SK-N-SH (cell line): ENCODE results near the gene FMNL2. TPM values are rescaled to one million over a fixed set of nuclear protein-coding genes. Genes with fewer than 3 reads are reported as not detected.

Experiments used
- CTCF ChIA-PET: fragments of 300-600, 350-600 bp; formaldehyde crosslinking; extraction: SDS; loops from one replicate; lab custom pipeline; 2021; lab: Yijun Ruan, JAX
- POLR2A ChIA-PET: fragments of 350-600 bp; sonication (Branson Sonifier 250); formaldehyde crosslinking; extraction: SDS; loops from one replicate; lab custom pipeline; 2020; ENCODE audit warnings: antibody characterized with exemption, inconsistent platforms; lab: Yijun Ruan, JAX
- DNase-seq: peaks from one replicate; pipeline ENCODE4 v3.0.0; 2012
- H2AFZ ChIP-seq: fragments of 200-600 bp; sonication (generic); 2 replicates; pipeline ENCODE4 v1.8.1; 2016; ENCODE audit warnings: antibody characterized with exemption, mild to moderate bottlenecking, low read depth
- H3F3A ChIP-seq: fragments of 200-600 bp; sonication (generic); replicated peaks from 2 replicates; pipeline ENCODE3; 2016; ENCODE audit warnings: antibody characterized with exemption, mild to moderate bottlenecking; ENCODE audit not compliant: insufficient read depth
- H3K27ac ChIP-seq, 2 experiments: fragments of 200-500 bp in 1 of 2; fragments of 200-600 bp in 1 of 2; sonication (Bioruptor generic) in 1 of 2; sonication (generic), shearing (Covaris generic) in 1 of 2; 2 replicates each; pipeline versions ENCODE4 v1.5.1 to v1.6.1; 2014 to 2016; ENCODE audit warnings: low read depth in 2 of 2, inconsistent platforms in 1 of 2, low read length in 1 of 2, mild to moderate bottlenecking in 1 of 2, mixed read lengths in 1 of 2
- H3K27me3 ChIP-seq: fragments of 200-600 bp; sonication (generic), shearing (Covaris generic); 2 replicates; pipeline ENCODE4 v1.6.1; 2016; ENCODE audit warnings: mixed run types; ENCODE audit not compliant: insufficient read depth
- H3K36me3 ChIP-seq, 2 experiments: fragments of 200-500 bp in 1 of 2; fragments of 200-600 bp in 1 of 2; sonication (Bioruptor generic) in 1 of 2; sonication (generic) in 1 of 2; replicated peaks in 1 of 2; 2 replicates each; pipeline versions ENCODE3 to v1.5.1; 2014 to 2016; ENCODE audit warnings: low read length in 1 of 2, mild to moderate bottlenecking in 1 of 2; ENCODE audit not compliant: insufficient read depth in 2 of 2, control insufficient read depth in 1 of 2
- H3K4me1 ChIP-seq, 2 experiments: fragments of 200-500 bp in 1 of 2; fragments of 200-600 bp in 1 of 2; sonication (Bioruptor generic) in 1 of 2; sonication (generic), shearing (Covaris generic) in 1 of 2; 2 replicates each; pipeline versions ENCODE4 v1.5.1 to v1.6.1; 2014 to 2016; ENCODE audit warnings: low read depth in 1 of 2, low read length in 1 of 2, mixed run types in 1 of 2; ENCODE audit not compliant: insufficient read depth in 2 of 2, control insufficient read depth in 1 of 2
- H3K4me2 ChIP-seq: fragments of 200-600 bp; sonication (generic), shearing (Covaris generic); 2 replicates; pipeline ENCODE4 v1.6.1; 2017; ENCODE audit warnings: mixed run types
- H3K4me3 ChIP-seq, 2 experiments: fragments of 200-500 bp in 1 of 2; fragments of 200-600 bp in 1 of 2; sonication (Bioruptor generic) in 1 of 2; sonication (generic), shearing (Covaris generic) in 1 of 2; 2 replicates each; pipeline versions ENCODE4 v1.5.1 to v1.8.1; 2014 to 2016; ENCODE audit warnings: low read depth in 2 of 2, inconsistent platforms in 1 of 2, low read length in 1 of 2, mild to moderate bottlenecking in 1 of 2, mixed read lengths in 1 of 2, moderate library complexity in 1 of 2
- H3K79me2 ChIP-seq: fragments of 200-600 bp; sonication (generic); 2 replicates; pipeline ENCODE4 v1.8.1; 2017; ENCODE audit warnings: mild to moderate bottlenecking; ENCODE audit not compliant: insufficient read depth
- H3K9ac ChIP-seq: fragments of 200-600 bp; sonication (generic); 2 replicates; pipeline ENCODE4 v1.6.1; 2017; ENCODE audit warnings: mixed run types
- H3K9me2 ChIP-seq: fragments of 200-600 bp; sonication (generic); 2 replicates; pipeline ENCODE4 v1.6.1; 2017; ENCODE audit warnings: mixed run types
- H3K9me3 ChIP-seq: fragments of 200-600 bp; sonication (generic); 2 replicates; pipeline ENCODE4 v1.6.1; 2017; ENCODE audit warnings: mixed run types, mild to moderate bottlenecking, moderate library complexity
- H4K20me1 ChIP-seq: fragments of 200-600 bp; sonication (generic); 2 replicates; pipeline ENCODE4 v1.6.1; 2017; ENCODE audit warnings: mild to moderate bottlenecking, mixed run types; ENCODE audit not compliant: insufficient read depth
- CTCF ChIP-seq: fragments of 200-600 bp; sonication (generic); IDR thresholded peaks from 2 replicates; pipeline ENCODE4 v1.6.1; 2017; ENCODE audit warnings: antibody characterized with exemption, mild to moderate bottlenecking, moderate library complexity
- ELF1 ChIP-seq: IDR thresholded peaks from 2 replicates; pipeline ENCODE4 v1.4.0; 2012
- EP300 ChIP-seq, 2 experiments: IDR thresholded peaks; 2 replicates each; pipeline versions ENCODE4 v1.4.0 to v1.6.1; 2012; ENCODE audit warnings: borderline replicate concordance in 1 of 2, low read depth in 1 of 2, low read length in 1 of 2
- EZH2phosphoT487 ChIP-seq: fragments of 200-600 bp; sonication (generic); IDR thresholded peaks from 2 replicates; pipeline ENCODE4 v1.6.1; 2017; ENCODE audit warnings: low read depth, mixed run types, mild to moderate bottlenecking, antibody characterized with exemption, moderate library complexity, borderline replicate concordance
- FOSL2 ChIP-seq: IDR thresholded peaks from 2 replicates; pipeline ENCODE4 v1.4.0; 2012; ENCODE audit warnings: low read depth, mild to moderate bottlenecking, moderate library complexity, borderline replicate concordance
- FOXJ3 ChIP-seq: sonication (generic); formaldehyde crosslinking; IDR thresholded peaks from 2 replicates; pipeline ENCODE4 v1.5.1; 2020; ENCODE audit warnings: mild to moderate bottlenecking, missing genetic modification reagents
- FOXM1 ChIP-seq: IDR thresholded peaks from 2 replicates; pipeline ENCODE4 v1.4.0; 2012; ENCODE audit warnings: low read depth, mild to moderate bottlenecking
- GABPA ChIP-seq: IDR thresholded peaks from 2 replicates; pipeline ENCODE4 v1.4.0; 2012; ENCODE audit warnings: low read depth, mild to moderate bottlenecking
- GATA2 ChIP-seq: sonication (generic); formaldehyde crosslinking; IDR thresholded peaks from 2 replicates; pipeline ENCODE4 v1.5.0; 2020; ENCODE audit warnings: mild to moderate bottlenecking, missing genetic modification reagents
- IRF3 ChIP-seq: fragments of 150-350 bp; IDR thresholded peaks from 2 replicates; pipeline ENCODE4 v1.6.1; 2016; ENCODE audit warnings: mild to moderate bottlenecking, low read depth, low read length
- JUND ChIP-seq: IDR thresholded peaks from 2 replicates; pipeline ENCODE4 v1.4.0; 2012
- MAX ChIP-seq: IDR thresholded peaks from 2 replicates; pipeline ENCODE4 v1.4.0; 2012; ENCODE audit warnings: low read depth
- MEF2A ChIP-seq: IDR thresholded peaks from 2 replicates; pipeline ENCODE4 v1.4.0; 2012; ENCODE audit warnings: low read depth, borderline replicate concordance
- MXI1 ChIP-seq: IDR thresholded peaks from 2 replicates; pipeline ENCODE4 v1.6.1; 2012; ENCODE audit warnings: mild to moderate bottlenecking, low read depth, low read length, improper control_type of control experiment
- NFIC ChIP-seq: IDR thresholded peaks from 2 replicates; pipeline ENCODE4 v1.4.0; 2012; ENCODE audit warnings: borderline replicate concordance
- NRF1 ChIP-seq: IDR thresholded peaks from 2 replicates; pipeline ENCODE4 v1.6.1; 2012; ENCODE audit warnings: low read depth, mild to moderate bottlenecking, low read length
- PBX3 ChIP-seq: IDR thresholded peaks from 2 replicates; pipeline ENCODE4; 2012
- POLR2AphosphoS5 ChIP-seq: IDR thresholded peaks from 2 replicates; pipeline ENCODE4 v1.6.1; 2012; ENCODE audit warnings: low read depth, low read length
- RAD21 ChIP-seq: IDR thresholded peaks from 2 replicates; pipeline ENCODE4 v1.6.1; 2012; ENCODE audit warnings: mild to moderate bottlenecking, low read length
- RCOR1 ChIP-seq: fragments of 150-350 bp; IDR thresholded peaks from 2 replicates; pipeline ENCODE4 v1.6.1; 2017; ENCODE audit warnings: antibody characterized with exemption, low read length
- RFX5 ChIP-seq: IDR thresholded peaks from 2 replicates; pipeline ENCODE4 v1.6.1; 2012; ENCODE audit warnings: mild to moderate bottlenecking, improper control_type of control experiment, low read length
- RXRA ChIP-seq: IDR thresholded peaks from 2 replicates; pipeline ENCODE4 v1.4.0; 2012; ENCODE audit warnings: low read depth, mild to moderate bottlenecking, borderline replicate concordance
- SMC3 ChIP-seq: IDR thresholded peaks from 2 replicates; pipeline ENCODE4 v1.6.1; 2012; ENCODE audit warnings: low read depth, low read length, improper control_type of control experiment
- TAF1 ChIP-seq: IDR thresholded peaks from 2 replicates; pipeline ENCODE4 v1.6.1; 2012; ENCODE audit warnings: low read depth, mild to moderate bottlenecking, low read length, moderate library complexity, borderline replicate concordance
- TCF12 ChIP-seq: IDR thresholded peaks from 2 replicates; pipeline ENCODE4 v1.4.0; 2012
- TEAD4 ChIP-seq: IDR thresholded peaks from 2 replicates; pipeline ENCODE4 v1.4.0; 2012; ENCODE audit warnings: mild to moderate bottlenecking, borderline replicate concordance; ENCODE audit not compliant: insufficient read depth
- YY1 ChIP-seq: IDR thresholded peaks from 2 replicates; pipeline ENCODE4 v1.4.0; 2012; ENCODE audit warnings: low read depth, mild to moderate bottlenecking
- WGBS: methylation state at CpG from one replicate; pipeline ENCODE4 v1.1.6; 2017; ENCODE audit warnings: low lambda C conversion rate; 5-methylcytosine and 5-hydroxymethylcytosine counted together
- polyA plus RNA-seq, 3 experiments: library from polyadenylated mRNA; depleted of rRNA; stranded (reverse); fragments of >200 nt; gene quantifications; 2 replicates each; pipeline ENCODE4 v1.2.3, GENCODE V29; 2012

Gene FMNL2
- polyA plus RNA-seq, 1 of the 3 experiments (the other 2 are of a cell fraction): 14.5 TPM

- Histone ChIP-seq H3K79me2 (no peaks in the 10 kb centered on the region), H3F3A (peaks cover 8% of the 10 kb centered on the region), H3K36me3 (no peaks in the 10 kb centered on the region), H3K27me3 (no peaks in the 10 kb centered on the region), H3K9ac (no peak overlapping the region), H3K4me2 (peak overlapping the region; percentile 29; the same call in 1 of the 2 replicates), H3K27ac (peak overlapping the region; percentile 34 to 64), H3K4me3 (no peak overlapping the region), H3K9me2 (no peaks in the 10 kb centered on the region), H3K9me3 (no peaks in the 10 kb centered on the region), H3K4me1 (peaks cover 2 to 21% of the 10 kb centered on the region in 2 experiments), H2AFZ (no peak overlapping the region), H4K20me1 (no peaks in the 10 kb centered on the region)
- no peak for DNase-seq
- ChIA-PET CTCF (no interaction called here), POLR2A (no interaction called here)
- no peak for TF ChIP-seq FOXJ3
- peak; percentile 66; the same call in 1 of the 2 replicates for TF ChIP-seq TEAD4
- TF ChIP-seq NRF1: no peak
- peak; percentile 84 for TF ChIP-seq RXRA
- peak; percentile 53; the same call in 1 of the 2 replicates for TF ChIP-seq FOSL2
- peak; percentile 84 for TF ChIP-seq PBX3
- no peak for TF ChIP-seq IRF3
- peak; percentile 93 for TF ChIP-seq NFIC
- TF ChIP-seq MEF2A: no peak
- TF ChIP-seq EZH2phosphoT487: no peak
- TF ChIP-seq RFX5: no peak
- TF ChIP-seq ELF1: no peak
- TF ChIP-seq SMC3: no peak
- TF ChIP-seq JUND: peak; percentile 65
- TF ChIP-seq TAF1: no peak
- no peak for TF ChIP-seq RCOR1
- TF ChIP-seq GATA2: no peak
- TF ChIP-seq FOXM1: no peak
- peak; percentile 90 for TF ChIP-seq TCF12
- TF ChIP-seq MXI1: no peak
- no peak for TF ChIP-seq CTCF
- no peak for TF ChIP-seq GABPA
- no peak for TF ChIP-seq YY1
- peak in 1 of 2 experiments; percentile 87; a peak in 2 of 4 replicates for TF ChIP-seq EP300 (IDR thresholded peaks at IDR 0.05; ENCODE audit: borderline replicate concordance in 1 of 2, low read depth in 1 of 2, low read length in 1 of 2)
- peak; percentile 55; the same call in 1 of the 2 replicates for TF ChIP-seq POLR2AphosphoS5
- no peak for TF ChIP-seq RAD21
- 0 out of 2 replicates have a peak, but pooled peaks have one; percentile 17 for TF ChIP-seq MAX
- 70% methylated on average over 7 of the region's 7 CpGs for WGBS
Measured at GRCh38 chr2:152558158-152558984, 223.4 kb downstream of the FMNL2 start.
